NCI-H146 (cell line): Measurements from ENCODE around the gene ECD.

Experiments
- DNase-seq: peaks from one replicate; lab custom pipeline; 2025; lab: John Stamatoyannopoulos, UW

Gene ECD

GRCh38 chr10:73096449-73097304, 71.1 kb downstream of the ECD start, which contains the start of gene P4HA1:
Gene P4HA1, minus strand, starts transcription at chr10:73096866. Its CDS starts 21,983 bp downstream, at chr10:73074883.
- peak; percentile 98 for DNase-seq

GRCh38 chr10:73096041-73096448, 71.8 kb downstream of the ECD start:
- peak; percentile 69 for DNase-seq

- peak; percentile 58 for DNase-seq
Observed at GRCh38 chr10:73095481-73096021, 72.3 kb downstream of the ECD start.

DNA sequence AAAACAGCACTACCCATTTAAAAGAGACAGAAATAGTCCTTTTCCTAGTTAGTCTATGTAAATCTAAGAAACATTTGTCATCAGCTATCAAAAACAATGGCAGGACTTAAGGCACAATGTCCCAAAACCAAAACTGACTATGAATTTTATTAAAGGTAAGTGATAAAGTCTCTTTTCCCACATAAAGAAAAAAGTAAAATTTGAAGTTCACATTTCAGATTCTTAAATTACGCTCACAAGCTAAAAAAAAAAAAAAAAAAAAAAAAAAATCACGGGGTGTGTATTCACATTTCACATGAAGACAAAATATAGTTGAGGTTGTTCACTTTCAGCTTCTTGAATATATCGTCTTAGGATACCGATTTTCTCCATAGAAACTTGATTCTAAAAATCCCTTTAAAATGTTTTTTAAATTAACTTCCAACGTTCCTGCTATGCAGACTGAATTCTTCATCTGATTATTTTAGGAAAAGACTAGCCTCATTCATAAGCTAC, 72.8 kb downstream of the ECD start:
- DNase-seq: no peak

GRCh38 chr10:73093922-73094850, 73.6 kb downstream of the ECD start:
- DNase-seq: no peak

- no peak for DNase-seq
Observed at GRCh38 chr10:73092830-73093229, 75.0 kb downstream of the ECD start.

DNA sequence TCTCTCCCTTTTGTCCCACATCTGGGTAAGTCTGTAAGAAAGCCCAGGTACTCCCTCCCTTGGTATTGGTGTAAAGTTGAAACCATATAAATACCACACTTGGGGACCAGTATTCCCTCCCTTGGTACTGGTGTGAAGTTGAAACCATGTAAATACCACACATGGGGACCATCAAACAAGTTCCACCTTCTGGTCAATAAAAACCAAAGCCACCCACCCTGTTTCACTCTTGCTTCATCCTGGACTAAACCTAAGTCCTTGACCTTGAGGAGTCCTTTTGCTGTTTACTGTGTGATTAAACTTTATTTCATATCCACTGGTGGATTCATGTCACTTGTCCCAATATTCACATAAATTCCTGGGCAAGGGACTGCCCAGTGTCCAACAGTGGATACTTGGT, 79.5 kb downstream of the ECD start:
- no peak for DNase-seq

DNA sequence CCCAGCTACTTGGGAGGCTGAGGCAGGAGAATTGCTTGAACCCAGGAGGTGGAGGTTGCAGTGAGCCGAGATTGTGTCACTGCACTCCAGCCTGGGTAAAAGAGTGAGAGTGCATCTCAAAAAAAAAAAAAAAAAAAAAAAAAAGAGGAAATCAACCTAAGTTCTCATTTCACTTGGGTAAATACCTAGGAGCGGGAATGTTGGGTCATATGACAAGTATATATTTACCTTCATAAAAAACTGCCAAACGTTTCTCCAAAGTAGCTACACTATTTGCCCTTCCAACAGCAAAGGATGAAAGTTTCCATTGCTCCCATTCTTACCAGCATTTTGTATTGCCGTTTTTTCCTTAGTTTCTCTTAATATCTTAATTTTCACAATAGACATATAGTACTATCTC, 81.0 kb downstream of the ECD start:
- no peak for DNase-seq

- DNase-seq: no peak
Observed at GRCh38 chr10:73084209-73084608, 83.6 kb downstream of the ECD start.
